OCI-LY7 (cell line): Measurements from ENCODE around the gene NFIX. TPM values are rescaled to one million over a fixed set of nuclear protein-coding genes. Genes with fewer than 3 reads are reported as not detected.

Experiments
- BruUV-seq: library from RNA; stranded (reverse); fragments of 400-500 nt; replicated peaks from 2 replicates; lab custom pipeline; 2021; lab: Mats Ljungman, UMichigan
- CTCF ChIA-PET: fragments of 300-600 bp; sonication (Branson Sonifier 250); formaldehyde crosslinking; loops from one replicate; lab custom pipeline; 2022; ENCODE audit warnings: antibody characterized with exemption; ENCODE audit not compliant: unreplicated experiment; lab: Charles Lee
- POLR2A ChIA-PET: fragments of 300-600 bp; sonication (Branson Sonifier 250); formaldehyde crosslinking; loops from one replicate; lab custom pipeline; 2022; ENCODE audit warnings: antibody characterized with exemption; lab: Charles Lee
- DNase-seq: peaks from one replicate; pipeline ENCODE4 v3.0.0-alpha.2; 2015; ENCODE audit warnings: low spot score
- H2AFZ ChIP-seq: fragments of 200-600 bp; sonication (generic), shearing (Covaris generic); 2 replicates; pipeline ENCODE4 v1.6.1; 2014; ENCODE audit warnings: mild to moderate bottlenecking, antibody characterized with exemption, low read length, moderate library complexity
- H3K27ac ChIP-seq: fragments of 200-600 bp; sonication (generic); 2 replicates; pipeline ENCODE4 v1.5.1; 2014; ENCODE audit warnings: mixed run types, low read depth, mild to moderate bottlenecking, moderate library complexity, low read length, inconsistent platforms; ENCODE audit not compliant: poor library complexity, severe bottlenecking
- H3K36me3 ChIP-seq: fragments of 200-600 bp; sonication (generic); 2 replicates; pipeline ENCODE4 v1.6.1; 2014; ENCODE audit warnings: mild to moderate bottlenecking, antibody characterized with exemption, low read length, moderate library complexity, mixed read lengths; ENCODE audit not compliant: insufficient read depth
- H3K4me1 ChIP-seq: fragments of 200-600 bp; sonication (generic); 2 replicates; pipeline ENCODE4 v1.5.1; 2014; ENCODE audit warnings: mild to moderate bottlenecking, low read length; ENCODE audit not compliant: insufficient read depth, poor library complexity, severe bottlenecking
- H3K4me2 ChIP-seq: fragments of 200-600 bp; sonication (generic); 2 replicates; pipeline ENCODE4 v1.6.1; 2014; ENCODE audit warnings: mild to moderate bottlenecking, low read length
- H3K4me3 ChIP-seq: fragments of 200-600 bp; sonication (generic); 2 replicates; pipeline ENCODE4 v1.5.1; 2014; ENCODE audit warnings: mild to moderate bottlenecking, low read depth, low read length; ENCODE audit not compliant: poor library complexity, severe bottlenecking
- H3K79me2 ChIP-seq: fragments of 200-600 bp; sonication (generic); 2 replicates; pipeline ENCODE4 v1.6.1; 2016; ENCODE audit warnings: low read depth, mild to moderate bottlenecking, low read length, moderate library complexity, mixed read lengths; ENCODE audit not compliant: insufficient read depth
- H3K9me2 ChIP-seq: fragments of 200-600 bp; sonication (generic); 2 replicates; pipeline ENCODE4 v1.6.1; 2016; ENCODE audit warnings: mild to moderate bottlenecking, low read length, mixed read lengths; ENCODE audit not compliant: insufficient read depth
- H3K9me3 ChIP-seq: fragments of 200-600 bp; sonication (generic); 2 replicates; pipeline ENCODE4 v1.6.1; 2014; ENCODE audit warnings: mild to moderate bottlenecking, mixed run types, low read length, mixed read lengths
- H4K20me1 ChIP-seq: fragments of 200-600 bp; sonication (generic); 2 replicates; pipeline ENCODE4 v1.6.1; 2014; ENCODE audit warnings: mild to moderate bottlenecking, antibody characterized with exemption, low read length, moderate library complexity, mixed read lengths; ENCODE audit not compliant: insufficient read depth
- EZH2phosphoT487 ChIP-seq: fragments of 200-600 bp; sonication (generic); IDR thresholded peaks from 2 replicates; pipeline ENCODE4 v1.6.1; 2018; ENCODE audit warnings: low read depth, borderline replicate concordance, mild to moderate bottlenecking, mixed run types, antibody characterized with exemption, low read length, moderate library complexity, mixed read lengths
- intact Hi-C: fragments of 100-400 bp; cut with micrococcal nuclease; formaldehyde crosslinking; loops from one replicate; pipeline ENCODE4 v1.10.0; 2022; ENCODE audit not compliant: unreplicated experiment
- total RNA-seq, 2 experiments: library from RNA; depleted of rRNA in 1 of 2; stranded (reverse); fragments of >200 nt in 1 of 2; shearing (Covaris generic) in 1 of 2; gene quantifications; 2 replicates each; pipeline ENCODE4 v1.2.3, GENCODE V29; 2014 to 2022
- TF ChIP-seq, protein P1 (sequence below): fragments of 200-600 bp; sonication (generic); conservative IDR thresholded peaks from 2 replicates; pipeline ENCODE4 v1.5.1; 2014; ENCODE audit warnings: mild to moderate bottlenecking, antibody characterized with exemption, low read length, moderate library complexity, mixed read lengths

Gene NFIX
- total RNA-seq, 2 experiments from 2014 or later: 0.16 to 0.72 TPM

DNA sequence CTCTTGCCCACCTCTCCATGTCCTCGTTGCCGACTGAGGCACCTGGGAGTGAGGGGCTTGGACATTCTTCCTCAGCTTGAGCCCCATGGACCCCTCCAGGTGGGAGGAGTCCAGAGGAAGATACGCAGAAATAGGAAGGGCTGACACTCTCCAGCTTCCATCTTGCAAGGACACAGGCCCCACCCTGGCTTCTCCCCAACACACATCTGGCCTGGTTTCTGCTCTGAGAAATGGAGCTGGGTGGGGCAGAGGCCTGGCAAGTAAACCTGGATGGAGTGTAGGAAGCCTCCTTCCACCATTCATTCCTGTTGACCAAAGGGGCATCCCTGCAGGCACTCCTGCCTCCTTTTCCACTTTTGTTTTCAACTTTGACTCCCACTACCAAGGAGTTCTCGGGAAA lies 50.5 kb downstream of the NFIX start:
- intact Hi-C loops: no loop called here

DNA sequence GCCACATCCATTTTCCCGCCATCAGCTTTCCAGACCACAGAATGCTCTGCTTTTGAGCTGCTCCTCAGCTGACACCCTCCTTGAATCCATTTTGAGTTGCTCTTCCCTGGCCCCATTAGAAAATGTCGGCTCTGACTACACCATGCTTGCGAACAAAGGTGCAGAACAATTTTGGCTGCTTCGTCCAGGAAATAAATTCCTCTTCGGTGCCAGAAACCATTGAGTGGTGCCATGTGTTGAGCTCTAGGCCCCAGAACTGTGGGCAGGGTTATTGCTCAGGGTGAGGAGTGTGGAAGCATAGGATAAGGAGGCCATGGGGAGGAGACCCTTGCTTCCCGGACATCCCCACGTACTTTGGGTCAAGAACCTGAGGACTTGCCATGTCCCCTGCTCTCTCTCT lies 52.1 kb downstream of the NFIX start:
- Histone ChIP-seq H3K9me2 (no peaks in the 10 kb centered on the region), H4K20me1 (no peaks in the 10 kb centered on the region), H3K36me3 (no peaks in the 10 kb centered on the region), H3K79me2 (no peaks in the 10 kb centered on the region), H2AFZ (no peak overlapping the region), H3K4me2 (no peak overlapping the region), H3K4me3 (no peak overlapping the region), H3K27ac (no peak overlapping the region), H3K9me3 (no peaks in the 10 kb centered on the region), H3K4me1 (peaks cover 6% of the 10 kb centered on the region)
- BruUV-seq: no TSS peak
- CTCF ChIA-PET: no interaction called here
- DNase-seq: no peak
- intact Hi-C loops: no loop called here
- no peak for TF ChIP-seq EZH2phosphoT487
- TF ChIP-seq, protein P1, sequence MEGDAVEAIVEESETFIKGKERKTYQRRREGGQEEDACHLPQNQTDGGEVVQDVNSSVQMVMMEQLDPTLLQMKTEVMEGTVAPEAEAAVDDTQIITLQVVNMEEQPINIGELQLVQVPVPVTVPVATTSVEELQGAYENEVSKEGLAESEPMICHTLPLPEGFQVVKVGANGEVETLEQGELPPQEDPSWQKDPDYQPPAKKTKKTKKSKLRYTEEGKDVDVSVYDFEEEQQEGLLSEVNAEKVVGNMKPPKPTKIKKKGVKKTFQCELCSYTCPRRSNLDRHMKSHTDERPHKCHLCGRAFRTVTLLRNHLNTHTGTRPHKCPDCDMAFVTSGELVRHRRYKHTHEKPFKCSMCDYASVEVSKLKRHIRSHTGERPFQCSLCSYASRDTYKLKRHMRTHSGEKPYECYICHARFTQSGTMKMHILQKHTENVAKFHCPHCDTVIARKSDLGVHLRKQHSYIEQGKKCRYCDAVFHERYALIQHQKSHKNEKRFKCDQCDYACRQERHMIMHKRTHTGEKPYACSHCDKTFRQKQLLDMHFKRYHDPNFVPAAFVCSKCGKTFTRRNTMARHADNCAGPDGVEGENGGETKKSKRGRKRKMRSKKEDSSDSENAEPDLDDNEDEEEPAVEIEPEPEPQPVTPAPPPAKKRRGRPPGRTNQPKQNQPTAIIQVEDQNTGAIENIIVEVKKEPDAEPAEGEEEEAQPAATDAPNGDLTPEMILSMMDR: no peak
- POLR2A ChIA-PET: interaction anchor here (0.5 to 0.6 kb wide), 2 partner anchors 14 to 157 kb away, joined by 3 to 5 read pairs; no protein-coding TSS in a partner anchor

More for the DNA sequence above, 50.5 kb downstream of the NFIX start:
- H3K9me2 ChIP-seq: no peaks in the 10 kb centered on the region
- TF ChIP-seq, protein P1: no peak
- no peak for TF ChIP-seq EZH2phosphoT487
- H3K4me1 ChIP-seq: peaks cover 6% of the 10 kb centered on the region
- H4K20me1 ChIP-seq: no peaks in the 10 kb centered on the region
- ChIA-PET POLR2A (no interaction called here), CTCF (no interaction called here)
- H3K79me2 ChIP-seq: no peaks in the 10 kb centered on the region
- no peaks in the 10 kb centered on the region for H3K36me3 ChIP-seq
- no peak overlapping the region for H3K27ac ChIP-seq
- no peak overlapping the region for H3K4me2 ChIP-seq
- H2AFZ ChIP-seq: no peak overlapping the region
- no peak overlapping the region for H3K4me3 ChIP-seq
- BruUV-seq: no TSS peak
- H3K9me3 ChIP-seq: no peaks in the 10 kb centered on the region
- DNase-seq: no peak

DNA sequence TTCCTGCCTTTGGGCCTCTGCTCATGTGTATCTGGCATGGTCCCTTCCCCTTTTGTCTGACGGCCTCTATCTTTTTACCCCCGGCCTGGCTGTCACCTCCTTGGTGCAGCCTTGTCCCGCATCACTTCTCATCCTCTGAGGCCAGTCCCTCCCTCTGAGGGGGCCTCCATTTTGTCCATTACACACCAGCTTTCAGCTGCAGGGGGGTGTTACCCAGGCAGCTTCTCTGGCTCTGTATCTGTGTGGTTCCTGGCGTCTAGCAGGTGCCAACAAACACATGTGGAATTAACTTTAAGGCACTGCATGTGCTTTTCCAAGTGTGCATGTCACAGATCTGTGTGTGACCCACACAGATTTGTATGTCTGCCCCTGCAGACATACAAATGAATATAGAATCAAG lies 55.0 kb downstream of the NFIX start:
- no peak for TF ChIP-seq EZH2phosphoT487
- TF ChIP-seq, protein P1: no peak
- Histone ChIP-seq H3K9me3 (no peaks in the 10 kb centered on the region), H3K27ac (no peak overlapping the region), H3K79me2 (no peaks in the 10 kb centered on the region), H3K9me2 (no peaks in the 10 kb centered on the region), H3K4me1 (no peaks in the 10 kb centered on the region), H4K20me1 (no peaks in the 10 kb centered on the region), H3K4me2 (no peak overlapping the region), H3K4me3 (no peak overlapping the region), H3K36me3 (no peaks in the 10 kb centered on the region), H2AFZ (no peak overlapping the region)
- CTCF ChIA-PET: no interaction called here
- no peak for DNase-seq
- POLR2A ChIA-PET: no interaction called here
- BruUV-seq: no TSS peak
- intact Hi-C loops: no loop called here
